Neutrophil (primary cell): ENCODE measurements around the gene PHOSPHO2.

ENCODE experiments used
- H3K27ac ChIP-seq: fragments of 200-600 bp; sonication (generic); 2 replicates; pipeline ENCODE4 v1.5.1; 2016; ENCODE audit warnings: mild to moderate bottlenecking, moderate library complexity
- H3K27me3 ChIP-seq: fragments of 200-600 bp; sonication (generic); 2 replicates; pipeline ENCODE4 v1.6.0; 2016; ENCODE audit warnings: mild to moderate bottlenecking
- H3K36me3 ChIP-seq: fragments of 200-600 bp; sonication (generic); 2 replicates; pipeline ENCODE4 v1.5.1; 2017
- H3K4me1 ChIP-seq, 2 experiments: fragments of 200-600 bp in 1 of 2; sonication (generic) in 1 of 2; 1 replicate in 1 of 2; 2 replicates in 1 of 2; pipeline versions ENCODE4 v1.5.1 to v1.6.1; 2013 to 2016; ENCODE audit warnings: low read depth in 1 of 2, low read length in 1 of 2, mild to moderate bottlenecking in 1 of 2, moderate library complexity in 1 of 2; ENCODE audit not compliant: control insufficient read depth in 1 of 2, insufficient read depth in 1 of 2
- H3K4me3 ChIP-seq, 2 experiments: fragments of 200-600 bp in 1 of 2; sonication (generic) in 1 of 2; 1 replicate in 1 of 2; 2 replicates in 1 of 2; pipeline ENCODE4 v1.5.1; 2013 to 2016; ENCODE audit warnings: low read depth in 1 of 2, low read length in 1 of 2, mild to moderate bottlenecking in 1 of 2, moderate library complexity in 1 of 2
- H3K9me3 ChIP-seq: fragments of 200-600 bp; sonication (generic); 2 replicates; pipeline ENCODE4 v1.5.1; 2016
- TF ChIP-seq, protein P1 (sequence below): fragments of 200-600 bp; sonication (generic); IDR thresholded peaks from 2 replicates; pipeline ENCODE4 v1.5.1; 2016; ENCODE audit warnings: antibody characterized with exemption

PHOSPHO2 gene

DNA sequence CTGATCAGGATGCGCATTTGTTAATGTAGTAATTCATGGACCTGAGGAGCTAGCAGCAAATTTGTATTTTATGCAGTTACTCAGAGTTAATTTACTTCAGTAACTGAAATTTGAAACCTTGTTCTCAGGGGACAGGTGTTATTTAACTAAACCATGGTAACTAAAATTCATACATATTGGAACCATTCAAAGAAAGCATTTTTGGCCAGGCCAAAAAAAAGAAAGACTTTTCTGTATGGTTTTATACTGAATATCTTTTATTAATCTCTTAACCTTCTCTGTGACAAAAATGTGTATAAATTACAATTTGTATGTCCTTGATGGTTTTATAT lies 35.0 kb downstream of the PHOSPHO2 start:
- no peaks in the 10 kb centered on the region for H3K36me3 ChIP-seq
- TF ChIP-seq, protein P1, sequence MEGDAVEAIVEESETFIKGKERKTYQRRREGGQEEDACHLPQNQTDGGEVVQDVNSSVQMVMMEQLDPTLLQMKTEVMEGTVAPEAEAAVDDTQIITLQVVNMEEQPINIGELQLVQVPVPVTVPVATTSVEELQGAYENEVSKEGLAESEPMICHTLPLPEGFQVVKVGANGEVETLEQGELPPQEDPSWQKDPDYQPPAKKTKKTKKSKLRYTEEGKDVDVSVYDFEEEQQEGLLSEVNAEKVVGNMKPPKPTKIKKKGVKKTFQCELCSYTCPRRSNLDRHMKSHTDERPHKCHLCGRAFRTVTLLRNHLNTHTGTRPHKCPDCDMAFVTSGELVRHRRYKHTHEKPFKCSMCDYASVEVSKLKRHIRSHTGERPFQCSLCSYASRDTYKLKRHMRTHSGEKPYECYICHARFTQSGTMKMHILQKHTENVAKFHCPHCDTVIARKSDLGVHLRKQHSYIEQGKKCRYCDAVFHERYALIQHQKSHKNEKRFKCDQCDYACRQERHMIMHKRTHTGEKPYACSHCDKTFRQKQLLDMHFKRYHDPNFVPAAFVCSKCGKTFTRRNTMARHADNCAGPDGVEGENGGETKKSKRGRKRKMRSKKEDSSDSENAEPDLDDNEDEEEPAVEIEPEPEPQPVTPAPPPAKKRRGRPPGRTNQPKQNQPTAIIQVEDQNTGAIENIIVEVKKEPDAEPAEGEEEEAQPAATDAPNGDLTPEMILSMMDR: no peak
- peaks cover 20% of the 10 kb centered on the region for H3K27me3 ChIP-seq
- H3K4me3 ChIP-seq: no peak overlapping the region
- H3K4me1 ChIP-seq: peaks cover 4 to 11% of the 10 kb centered on the region in 2 experiments
- H3K27ac ChIP-seq: no peak overlapping the region
- no peaks in the 10 kb centered on the region for H3K9me3 ChIP-seq

DNA sequence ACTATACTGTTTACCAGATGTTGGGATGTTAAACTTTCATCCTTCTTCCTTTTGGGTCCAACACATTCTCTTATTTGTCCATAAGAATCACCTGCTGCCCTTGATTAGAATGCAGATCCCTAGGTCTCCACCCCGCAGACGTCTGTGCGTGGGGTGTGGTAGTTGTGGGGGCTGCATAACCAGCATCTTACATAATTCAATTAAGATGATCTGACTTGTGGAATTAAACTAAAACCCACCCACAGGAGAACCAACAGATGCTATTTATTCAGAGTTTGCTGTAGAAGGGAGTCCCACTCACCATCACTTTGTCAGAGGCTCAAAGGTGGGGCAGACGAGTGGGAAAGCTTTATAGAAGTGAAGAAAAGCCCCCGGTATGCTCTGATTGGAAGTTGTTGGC lies 37.8 kb downstream of the PHOSPHO2 start:
- Histone ChIP-seq H3K36me3 (no peaks in the 10 kb centered on the region), H3K4me1 (peaks cover 8 to 16% of the 10 kb centered on the region in 2 experiments), H3K27me3 (peaks cover 31% of the 10 kb centered on the region), H3K9me3 (no peaks in the 10 kb centered on the region), H3K27ac (no peak overlapping the region), H3K4me3 (no peak overlapping the region)
- TF ChIP-seq, protein P1: no peak

DNA sequence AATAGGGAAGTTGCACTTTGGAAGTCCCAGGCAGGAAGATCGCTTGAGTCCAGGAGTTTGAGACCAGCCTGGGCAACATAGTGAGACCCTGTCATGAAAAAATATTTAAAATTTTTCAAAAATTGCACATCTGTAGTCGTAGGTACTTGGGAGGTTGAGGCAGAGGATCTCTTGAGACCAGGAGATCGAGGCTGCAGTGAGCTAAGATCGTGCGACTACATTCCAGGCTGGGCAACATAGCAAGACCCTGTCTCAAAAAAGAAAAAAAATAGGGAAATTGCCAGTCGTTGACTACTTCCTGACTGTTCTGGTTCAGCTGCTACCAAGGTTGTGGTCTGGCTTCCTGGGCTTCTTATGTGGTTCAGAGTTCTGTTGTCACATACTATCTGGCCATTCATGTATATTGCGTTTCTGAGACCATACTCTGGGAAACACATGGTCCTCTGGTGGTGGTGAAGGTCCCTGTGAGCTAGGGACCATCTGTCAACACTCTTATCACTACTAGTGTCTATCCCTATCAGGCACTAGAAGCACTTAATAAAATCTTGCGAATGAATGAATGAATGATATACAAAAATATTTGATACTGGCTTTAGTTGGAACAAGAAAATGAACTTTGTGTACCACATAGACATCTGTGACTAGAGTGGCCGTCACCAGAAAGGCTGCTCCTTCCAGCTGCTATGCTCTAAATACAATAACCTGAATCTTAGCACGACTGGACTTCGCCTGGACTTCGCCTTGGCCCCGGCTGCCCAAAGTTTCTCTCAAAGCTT lies 38.5 kb downstream of the PHOSPHO2 start:
- TF ChIP-seq, protein P1: no peak
- H3K4me3 ChIP-seq: peak overlapping the region in 1 of 2 experiments; percentile 61
- H3K27me3 ChIP-seq: peaks cover 31% of the 10 kb centered on the region

GRCh38 chr2:169734169-169734847 lies 40.0 kb downstream of the PHOSPHO2 start:
- TF ChIP-seq, protein P1: no peak
- H3K9me3 ChIP-seq: no peaks in the 10 kb centered on the region
- H3K27ac ChIP-seq: no peak overlapping the region
- H3K36me3 ChIP-seq: no peaks in the 10 kb centered on the region
- peaks cover 31% of the 10 kb centered on the region for H3K27me3 ChIP-seq
- peak overlapping the region; percentile 36 to 43 for H3K4me3 ChIP-seq
- peaks cover 8 to 16% of the 10 kb centered on the region in 2 experiments for H3K4me1 ChIP-seq

More for the DNA sequence above, 38.5 kb downstream of the PHOSPHO2 start:
- Histone ChIP-seq H3K4me1 (peaks cover 8 to 16% of the 10 kb centered on the region in 2 experiments), H3K9me3 (no peaks in the 10 kb centered on the region), H3K36me3 (no peaks in the 10 kb centered on the region), H3K27ac (no peak overlapping the region)

GRCh38 chr2:169735623-169736022 lies 41.4 kb downstream of the PHOSPHO2 start:
- H3K36me3 ChIP-seq: no peaks in the 10 kb centered on the region
- TF ChIP-seq, protein P1: no peak
- H3K4me3 ChIP-seq: no peak overlapping the region
- peaks cover 8 to 16% of the 10 kb centered on the region in 2 experiments for H3K4me1 ChIP-seq
- no peak overlapping the region for H3K27ac ChIP-seq
- H3K27me3 ChIP-seq: peaks cover 31% of the 10 kb centered on the region
- H3K9me3 ChIP-seq: no peaks in the 10 kb centered on the region
